Thyroid gland (tissue), 4 donors: ENCODE measurements around the gene ZNF648.

Experiments used
- CTCF ChIP-seq, 6 experiments: fragments of 200-600 bp in 3 of 6; fragments of 450-650 bp in 3 of 6; sonication (generic) in 3 of 6; IDR thresholded peaks; one replicate each; pipeline ENCODE4 v1.5.1; 2016 to 2019; ENCODE audit warnings: antibody characterized with exemption in 6 of 6, mild to moderate bottlenecking in 2 of 6, inconsistent platforms in 1 of 6, moderate library complexity in 1 of 6
- POLR2A ChIP-seq, 2 donors: fragments of 450-650 bp; IDR thresholded peaks; one replicate each; pipeline ENCODE4 v1.6.1; 2017; ENCODE audit warnings: antibody characterized with exemption in 2 of 2, mild to moderate bottlenecking in 2 of 2, moderate library complexity in 1 of 2

- no peak for TF ChIP-seq POLR2A (IDR thresholded peaks at IDR 0.05)
- no peak for TF ChIP-seq CTCF (IDR thresholded peaks at IDR 0.05)
These were observed 18.5 kb upstream of the ZNF648 start for GRCh38 chr1:182080040-182080439.
